Muscle layer of colon (tissue), 2 donors: Measurements from ENCODE around the gene SERINC3.

Experiments
- H3K27ac ChIP-seq: one replicate; pipeline ENCODE4 v1.7.0; 2013; ENCODE audit warnings: low read depth, mild to moderate bottlenecking, low read length, moderate library complexity
- H3K27me3 ChIP-seq, 2 donors: one replicate each; pipeline ENCODE4 v1.7.0; 2013; ENCODE audit warnings: low read length in 2 of 2, mild to moderate bottlenecking in 2 of 2; ENCODE audit not compliant: insufficient read depth in 2 of 2, control insufficient read depth in 1 of 2
- H3K36me3 ChIP-seq: one replicate; pipeline ENCODE4 v1.7.0; 2013; ENCODE audit warnings: mild to moderate bottlenecking, low read length; ENCODE audit not compliant: insufficient read depth
- H3K4me1 ChIP-seq: one replicate; pipeline ENCODE4 v1.7.0; 2013; ENCODE audit warnings: mild to moderate bottlenecking, low read length; ENCODE audit not compliant: insufficient read depth
- H3K4me3 ChIP-seq, 2 donors: one replicate each; pipeline ENCODE4 v1.7.0; 2013; ENCODE audit warnings: low read length in 2 of 2, low read depth in 1 of 2, mild to moderate bottlenecking in 1 of 2, moderate library complexity in 1 of 2
- H3K9ac ChIP-seq: one replicate; pipeline ENCODE4 v1.7.0; 2013; ENCODE audit warnings: low read length
- H3K9me3 ChIP-seq: one replicate; pipeline ENCODE4 v1.7.0; 2013; ENCODE audit warnings: mild to moderate bottlenecking, low read length
- donor health status: abdominal sarcoma.
- donor health status: Adenocarcinoma of cecum.

The SERINC3 gene

DNA sequence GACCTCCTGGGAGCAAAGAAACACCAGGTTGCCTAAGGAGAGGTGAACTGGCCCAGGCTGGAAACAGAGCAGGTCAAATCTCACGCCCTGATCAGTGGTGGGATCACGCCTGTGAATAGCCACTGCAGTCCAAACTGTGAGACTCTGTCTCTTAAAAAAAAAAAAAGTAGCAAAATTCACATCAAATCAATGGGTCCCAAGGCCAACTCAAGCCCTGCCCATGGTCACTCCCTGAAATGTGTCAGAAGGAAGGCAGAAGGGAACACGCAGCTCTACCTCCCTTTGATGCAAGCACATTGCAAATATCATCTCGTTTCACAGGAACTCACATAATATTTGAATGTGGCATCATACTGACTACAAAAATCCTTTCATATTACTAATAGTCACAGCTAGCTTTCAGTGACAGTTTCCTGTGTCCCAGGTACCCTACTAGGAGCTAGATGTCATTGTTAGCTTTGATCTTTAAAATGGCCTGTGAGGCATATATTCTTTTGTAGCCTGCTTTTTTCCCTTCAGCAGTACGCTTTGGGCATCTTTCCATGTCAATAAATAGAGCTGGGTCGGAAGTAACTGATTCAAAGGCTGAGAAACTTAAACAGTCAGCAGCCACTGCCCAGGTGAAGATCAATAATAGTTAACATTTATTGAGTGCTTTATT, 60.6 kb downstream of the SERINC3 start:
- H3K9ac ChIP-seq: no peak overlapping the region
- H3K4me1 ChIP-seq: no peaks in the 10 kb centered on the region
- H3K9me3 ChIP-seq: no peaks in the 10 kb centered on the region
- H3K27ac ChIP-seq: no peak overlapping the region
- H3K27me3 ChIP-seq: no peaks in the 10 kb centered on the region
- no peak overlapping the region for H3K4me3 ChIP-seq
- H3K36me3 ChIP-seq: no peaks in the 10 kb centered on the region

DNA sequence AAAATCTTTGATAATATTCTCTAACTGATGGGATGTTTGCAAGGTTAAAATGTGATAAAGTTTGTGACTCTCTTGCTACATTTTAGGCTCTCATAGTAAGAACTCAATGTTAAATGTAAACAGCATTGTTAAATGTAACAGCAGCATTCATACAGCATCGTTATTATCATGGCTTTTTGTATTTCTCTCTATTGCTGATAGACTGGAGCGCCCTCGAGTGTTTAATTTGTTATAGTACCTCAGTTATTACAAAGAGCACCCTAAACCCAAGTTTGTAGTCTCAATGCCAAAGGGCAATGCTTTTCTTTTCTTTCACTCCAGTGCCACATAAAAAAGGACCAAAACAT, 61.1 kb downstream of the SERINC3 start:
- Histone ChIP-seq H3K27me3 (no peaks in the 10 kb centered on the region), H3K4me3 (no peak overlapping the region), H3K9me3 (no peaks in the 10 kb centered on the region), H3K9ac (no peak overlapping the region), H3K27ac (no peak overlapping the region), H3K36me3 (no peaks in the 10 kb centered on the region), H3K4me1 (no peaks in the 10 kb centered on the region)

DNA sequence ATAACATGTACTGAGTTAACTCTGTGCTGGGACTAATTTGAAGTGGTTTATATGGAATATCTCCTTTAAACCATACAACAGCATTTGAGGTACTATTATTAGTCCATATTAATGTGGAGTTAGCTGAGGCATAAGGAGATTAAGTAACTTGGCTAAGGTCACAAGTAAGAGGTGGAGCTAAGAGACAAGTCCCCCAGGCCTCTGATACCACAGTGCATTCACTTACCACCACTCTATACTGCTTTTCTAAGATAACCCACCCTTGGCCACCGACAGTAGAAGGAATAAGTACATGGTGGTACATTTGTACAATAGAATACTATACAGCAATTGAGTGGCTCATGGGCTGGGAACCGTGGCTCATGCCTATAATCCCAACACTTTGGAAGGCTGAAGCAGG, 62.6 kb downstream of the SERINC3 start:
- no peaks in the 10 kb centered on the region for H3K9me3 ChIP-seq
- H3K9ac ChIP-seq: no peak overlapping the region
- no peaks in the 10 kb centered on the region for H3K4me1 ChIP-seq
- H3K4me3 ChIP-seq: no peak overlapping the region
- no peak overlapping the region for H3K27ac ChIP-seq
- no peaks in the 10 kb centered on the region for H3K27me3 ChIP-seq
- H3K36me3 ChIP-seq: no peaks in the 10 kb centered on the region

DNA sequence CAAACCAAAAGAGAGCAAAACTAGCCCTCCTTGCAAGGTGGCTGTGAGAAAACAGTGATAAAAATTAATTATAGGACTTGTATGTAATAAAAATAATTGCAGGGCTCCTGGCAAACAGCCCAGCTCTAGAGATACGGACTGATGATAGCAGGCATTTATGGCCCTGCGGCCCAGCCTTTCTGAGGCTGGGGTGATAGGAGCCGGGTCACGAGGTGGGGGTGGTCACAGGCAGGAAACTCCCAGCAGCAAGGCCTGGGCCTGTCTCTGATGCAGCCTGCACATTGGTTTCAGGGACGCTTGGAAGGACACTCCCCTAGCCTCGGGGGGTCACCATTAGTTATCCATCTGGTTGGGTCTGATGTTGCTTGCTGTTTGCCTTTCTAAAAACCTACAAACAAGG, 64.9 kb downstream of the SERINC3 start:
- Histone ChIP-seq H3K9ac (no peak overlapping the region), H3K4me1 (no peaks in the 10 kb centered on the region), H3K27ac (no peak overlapping the region), H3K27me3 (no peaks in the 10 kb centered on the region), H3K36me3 (no peaks in the 10 kb centered on the region), H3K4me3 (no peak overlapping the region), H3K9me3 (no peaks in the 10 kb centered on the region)

DNA sequence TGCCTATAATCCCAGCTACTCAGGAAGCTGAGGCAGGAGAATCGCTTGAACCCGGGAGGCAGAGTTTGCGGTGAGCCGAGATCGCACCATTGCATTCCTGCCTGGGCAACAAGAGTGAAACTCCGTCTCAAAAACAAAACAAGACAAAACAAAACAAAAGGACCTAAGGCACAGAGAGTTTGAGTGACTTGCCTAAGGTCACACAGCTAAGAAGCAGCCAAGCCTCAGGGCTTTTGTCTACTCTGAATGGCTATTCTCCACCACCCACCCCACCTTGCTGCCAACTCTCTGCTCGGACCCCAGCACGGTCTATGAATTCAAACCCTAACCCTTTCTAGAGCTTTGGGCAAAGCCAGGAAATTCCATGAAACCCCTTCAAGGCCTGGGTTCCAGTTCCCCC, 65.3 kb downstream of the SERINC3 start:
- Histone ChIP-seq H3K9ac (no peak overlapping the region), H3K27ac (no peak overlapping the region), H3K4me1 (no peaks in the 10 kb centered on the region), H3K27me3 (no peaks in the 10 kb centered on the region), H3K4me3 (no peak overlapping the region), H3K9me3 (no peaks in the 10 kb centered on the region), H3K36me3 (no peaks in the 10 kb centered on the region)

DNA sequence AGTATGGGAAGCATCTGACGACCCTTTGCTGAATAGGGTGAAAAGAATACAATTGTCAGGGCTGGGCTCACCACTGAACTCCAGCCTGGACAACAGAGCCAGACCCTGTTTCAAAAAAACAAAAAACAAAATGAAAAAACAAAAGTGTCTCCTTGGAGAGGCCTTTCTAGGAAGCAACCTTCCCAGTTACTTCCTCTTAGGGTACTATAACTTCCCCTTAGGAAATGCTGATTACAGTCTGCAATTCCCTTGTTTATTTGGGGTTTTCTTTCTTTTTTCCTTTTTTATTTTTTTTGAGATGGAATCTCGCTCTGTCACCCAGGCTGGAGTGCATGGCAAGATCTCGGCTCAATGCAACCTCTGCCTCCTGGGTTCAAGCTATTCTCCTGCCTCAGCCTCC, 66.7 kb downstream of the SERINC3 start:
- H3K9me3 ChIP-seq: no peaks in the 10 kb centered on the region
- no peak overlapping the region for H3K4me3 ChIP-seq

DNA sequence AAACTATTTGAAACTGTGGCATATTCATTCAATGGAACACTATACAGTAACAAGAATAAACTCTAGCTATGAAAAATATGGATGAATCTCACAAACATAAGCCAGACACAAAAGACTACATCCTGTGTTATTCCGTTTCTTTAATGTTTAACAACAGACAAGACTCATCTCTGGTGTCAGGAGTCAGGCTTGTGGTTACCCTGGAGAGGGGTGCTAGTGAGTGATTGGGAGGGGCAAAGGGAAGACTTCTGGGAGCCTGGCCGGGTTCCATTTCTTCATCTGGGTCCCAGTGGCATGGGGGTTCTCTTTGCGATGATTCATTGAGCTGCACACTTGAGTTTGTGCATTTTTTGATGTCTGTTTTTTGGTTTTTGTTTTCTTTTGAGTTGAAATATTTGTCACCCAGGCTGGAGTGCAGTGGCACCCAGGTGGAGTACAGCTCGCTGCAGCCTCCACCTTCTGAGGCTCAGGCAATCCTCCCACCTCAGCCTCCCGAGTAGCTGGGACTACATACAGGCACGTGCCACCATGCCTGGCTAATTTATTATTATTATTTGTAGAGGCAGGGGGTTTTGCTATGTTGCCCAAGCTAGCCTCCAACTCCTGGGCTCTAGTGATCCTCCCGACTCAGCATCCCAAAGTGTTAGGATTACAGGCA, 67.4 kb downstream of the SERINC3 start:
- Histone ChIP-seq H3K9me3 (no peaks in the 10 kb centered on the region), H3K4me3 (no peak overlapping the region), H3K27ac (no peak overlapping the region), H3K27me3 (no peaks in the 10 kb centered on the region), H3K4me1 (no peaks in the 10 kb centered on the region), H3K9ac (no peak overlapping the region), H3K36me3 (no peaks in the 10 kb centered on the region)

More for the DNA sequence above, 66.7 kb downstream of the SERINC3 start:
- H3K9ac ChIP-seq: no peak overlapping the region
- no peaks in the 10 kb centered on the region for H3K4me1 ChIP-seq
- H3K36me3 ChIP-seq: no peaks in the 10 kb centered on the region
- no peak overlapping the region for H3K27ac ChIP-seq
- no peaks in the 10 kb centered on the region for H3K27me3 ChIP-seq

DNA sequence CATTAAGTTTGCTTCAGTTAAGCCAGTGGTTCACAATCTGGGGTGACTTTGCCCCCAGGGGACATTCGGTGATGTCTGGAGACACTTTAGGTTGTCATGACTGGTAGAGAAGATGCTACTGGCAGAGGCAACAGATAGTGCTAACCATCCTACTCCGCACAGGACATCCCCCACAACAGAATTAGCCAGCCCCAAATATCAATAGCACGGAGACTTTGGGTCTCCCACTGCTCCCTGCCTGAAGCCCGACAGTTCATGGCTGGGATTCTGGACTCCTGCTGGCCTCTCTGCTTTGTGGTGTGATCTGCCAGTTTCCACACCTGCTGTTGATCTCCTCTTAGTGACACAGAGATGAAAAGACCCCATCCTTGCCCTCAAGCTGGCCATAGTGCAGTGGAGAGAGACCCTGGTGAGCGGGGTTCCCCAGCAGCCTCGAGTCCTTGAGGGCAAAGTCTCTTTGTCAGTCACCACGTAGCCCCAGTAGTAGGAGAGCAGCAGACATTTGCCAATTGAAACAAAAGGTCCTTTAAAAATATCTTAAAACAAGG, 70.9 kb downstream of the SERINC3 start:
- Histone ChIP-seq H3K4me1 (no peaks in the 10 kb centered on the region), H3K36me3 (no peaks in the 10 kb centered on the region), H3K9me3 (no peaks in the 10 kb centered on the region), H3K9ac (no peak overlapping the region), H3K27me3 (no peaks in the 10 kb centered on the region), H3K27ac (no peak overlapping the region), H3K4me3 (no peak overlapping the region)

DNA sequence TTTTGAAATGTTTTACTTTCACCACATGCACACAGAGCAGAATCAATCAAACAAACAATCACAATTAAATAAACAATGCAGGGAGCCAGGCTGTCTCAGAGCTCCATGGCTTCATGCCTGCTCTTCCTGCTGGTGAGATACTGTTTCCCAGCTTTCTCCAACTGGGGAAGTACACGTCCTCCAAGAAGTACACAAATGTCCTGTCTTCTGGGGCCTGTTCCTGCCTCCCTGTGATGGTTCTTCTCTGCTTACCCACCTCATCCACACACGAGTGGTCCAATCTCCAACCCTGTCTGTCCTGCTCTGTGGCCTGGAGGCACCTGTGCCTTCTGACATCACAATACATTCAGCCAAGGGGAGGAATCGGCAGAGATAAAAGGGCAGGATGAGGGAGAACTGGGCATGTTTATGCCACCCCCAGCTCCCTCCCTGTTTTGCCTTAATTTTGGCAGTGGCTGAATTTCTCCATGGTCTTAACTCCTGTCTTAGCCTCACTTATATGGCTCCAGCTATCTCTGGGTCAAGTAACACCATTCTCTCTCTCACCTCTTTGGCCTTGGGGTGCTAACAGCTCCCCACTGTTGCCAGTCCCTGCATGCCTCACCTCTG, 71.5 kb downstream of the SERINC3 start:
- Histone ChIP-seq H3K36me3 (no peaks in the 10 kb centered on the region), H3K9ac (no peak overlapping the region), H3K4me3 (no peak overlapping the region), H3K4me1 (no peaks in the 10 kb centered on the region), H3K27me3 (no peaks in the 10 kb centered on the region), H3K9me3 (no peaks in the 10 kb centered on the region), H3K27ac (no peak overlapping the region)

DNA sequence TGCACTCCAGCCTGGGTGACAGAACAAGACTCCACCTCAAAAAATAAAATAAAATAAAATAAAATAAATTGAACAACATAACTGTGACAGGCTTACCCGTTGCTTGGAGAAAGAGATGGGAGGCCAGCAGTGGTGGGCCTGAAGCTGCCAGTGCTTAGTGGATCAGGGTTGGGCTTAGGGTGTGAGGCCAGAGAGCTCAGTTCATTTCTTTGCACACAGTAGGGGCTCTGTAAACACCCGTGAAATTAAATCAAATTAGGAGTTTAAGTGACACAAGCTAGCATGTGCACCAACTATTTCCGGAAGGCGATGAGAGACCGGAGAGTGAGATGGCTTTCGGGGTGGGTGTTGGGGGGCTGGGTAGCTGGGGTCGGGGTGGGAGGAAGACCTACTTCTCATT, 72.0 kb downstream of the SERINC3 start:
- Histone ChIP-seq H3K27me3 (no peaks in the 10 kb centered on the region), H3K27ac (no peak overlapping the region), H3K4me3 (no peak overlapping the region), H3K4me1 (no peaks in the 10 kb centered on the region), H3K9me3 (no peaks in the 10 kb centered on the region), H3K9ac (no peak overlapping the region), H3K36me3 (no peaks in the 10 kb centered on the region)

DNA sequence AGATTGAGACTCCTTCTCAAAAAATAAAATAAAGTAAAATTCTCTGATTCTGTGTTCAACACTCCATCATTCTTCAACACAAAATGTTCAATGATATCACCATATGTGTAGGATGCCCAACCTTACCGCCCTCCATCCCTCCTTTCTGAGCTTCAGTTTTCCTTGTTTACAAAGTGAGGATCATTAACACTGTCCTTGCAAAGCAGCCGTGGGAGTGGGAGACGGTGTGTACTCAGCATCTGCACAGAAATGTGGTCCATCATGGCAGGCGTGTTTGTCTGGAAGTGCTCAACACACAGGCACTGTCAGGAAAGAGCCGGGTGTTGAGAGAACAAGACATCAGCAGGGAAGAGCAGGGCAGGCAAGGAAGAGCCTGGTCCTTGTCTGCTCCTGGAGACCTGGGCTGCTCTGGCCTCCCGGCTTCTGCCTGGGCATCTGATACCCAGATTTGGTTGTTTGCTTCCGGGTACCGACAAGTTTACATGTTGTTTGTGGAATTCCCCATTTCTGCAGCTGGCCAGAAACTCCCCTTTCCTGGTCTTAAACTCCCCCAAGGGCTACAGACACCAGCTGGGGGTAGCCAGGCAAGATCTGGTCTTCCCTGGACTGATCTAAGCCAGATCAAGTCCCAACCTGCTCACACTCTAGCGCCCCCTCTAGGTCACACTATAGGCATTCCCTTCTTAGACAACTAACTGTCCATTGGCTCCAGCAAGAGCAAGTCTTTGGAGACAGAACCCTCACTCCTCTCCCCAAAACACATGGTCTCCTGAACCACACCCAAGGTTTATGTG, 72.9 kb downstream of the SERINC3 start:
- Histone ChIP-seq H3K27ac (no peak overlapping the region), H3K27me3 (no peaks in the 10 kb centered on the region), H3K9me3 (no peaks in the 10 kb centered on the region), H3K4me3 (no peak overlapping the region), H3K9ac (no peak overlapping the region), H3K4me1 (no peaks in the 10 kb centered on the region), H3K36me3 (no peaks in the 10 kb centered on the region)
